WTC11 (cell line): ENCODE results near the gene ZNRF2. TPM values are rescaled to one million over a fixed set of nuclear protein-coding genes. Genes with fewer than 3 reads are reported as not detected.

Experiments used
- ATAC-seq: fragments of 200-7000 bp; cut with Tn5 transposase; 2 replicates; pipeline ENCODE4 v1.10.0; 2021; ENCODE audit warnings: mild to moderate bottlenecking, moderate library complexity
- CTCF ChIA-PET: fragments of 300-600 bp; sonication (Branson Sonifier 250); formaldehyde crosslinking; loops from one replicate; lab custom pipeline; 2021; ENCODE audit warnings: antibody characterized with exemption; lab: Charles Lee
- POLR2A ChIA-PET: fragments of 350-600 bp; sonication (Branson Sonifier 250); formaldehyde crosslinking; loops from one replicate; lab custom pipeline; 2021; ENCODE audit warnings: antibody characterized with exemption; lab: Charles Lee
- DNase-seq: peaks from one replicate; pipeline ENCODE4 v3.0.0; 2021; ENCODE audit warnings: low spot score
- H3K27ac Mint-ChIP-seq: 2 replicates; pipeline ENCODE4 v1.8.0; 2021; ENCODE audit warnings: mixed read lengths
- H3K27me3 Mint-ChIP-seq: 2 replicates; pipeline ENCODE4 v1.8.0; 2021; ENCODE audit warnings: low read depth, mild to moderate bottlenecking, moderate library complexity, mixed read lengths
- H3K36me3 Mint-ChIP-seq: 2 replicates; pipeline ENCODE4 v1.8.0; 2021; ENCODE audit warnings: mixed read lengths
- H3K4me1 Mint-ChIP-seq: 2 replicates; pipeline ENCODE4 v1.8.0; 2022; ENCODE audit warnings: mixed read lengths
- H3K4me3 Mint-ChIP-seq: 2 replicates; pipeline ENCODE4 v1.8.0; 2021; ENCODE audit warnings: mild to moderate bottlenecking, moderate library complexity, mixed read lengths
- H3K9me3 Mint-ChIP-seq: 2 replicates; pipeline ENCODE4 v1.8.0; 2021; ENCODE audit warnings: mixed read lengths
- ATF1 ChIP-seq: sonication (generic); formaldehyde crosslinking; IDR thresholded peaks from 2 replicates; pipeline ENCODE4 v1.8.1; 2023; ENCODE audit warnings: mild to moderate bottlenecking, moderate library complexity, missing genetic modification reagents
- ATF6 ChIP-seq: sonication (generic); formaldehyde crosslinking; IDR thresholded peaks from 2 replicates; pipeline ENCODE4 v1.8.1; 2023; ENCODE audit warnings: mild to moderate bottlenecking, missing genetic modification reagents
- CREB1 ChIP-seq: sonication (generic); formaldehyde crosslinking; IDR thresholded peaks from 2 replicates; pipeline ENCODE4 v1.8.0; 2023; ENCODE audit warnings: mild to moderate bottlenecking, missing genetic modification reagents
- E2F4 ChIP-seq: sonication (generic); formaldehyde crosslinking; IDR thresholded peaks from 2 replicates; pipeline ENCODE4 v1.8.1; 2022; ENCODE audit warnings: low read depth, mild to moderate bottlenecking, moderate library complexity, missing genetic modification reagents, borderline replicate concordance
- EMX1 ChIP-seq: fragments of 250-450 bp; sonication (Bioruptor Pico); IDR thresholded peaks from 2 replicates; pipeline ENCODE4 v1.8.0; 2021; ENCODE audit warnings: mild to moderate bottlenecking
- FOXP4 ChIP-seq: sonication (generic); formaldehyde crosslinking; IDR thresholded peaks from 2 replicates; pipeline ENCODE4 v1.8.0; 2022; ENCODE audit warnings: mild to moderate bottlenecking, missing genetic modification reagents
- GABPB1 ChIP-seq: sonication (generic); formaldehyde crosslinking; IDR thresholded peaks from 2 replicates; pipeline ENCODE4 v1.8.1; 2023; ENCODE audit warnings: mild to moderate bottlenecking, missing genetic modification reagents
- KAT7 ChIP-seq: sonication (generic); formaldehyde crosslinking; IDR thresholded peaks from 2 replicates; pipeline ENCODE4 v1.8.1; 2023; ENCODE audit warnings: missing genetic modification reagents, mild to moderate bottlenecking, borderline replicate concordance
- NR1H2 ChIP-seq: sonication (generic); formaldehyde crosslinking; IDR thresholded peaks from 2 replicates; pipeline ENCODE4 v1.9.0; 2021; ENCODE audit warnings: mild to moderate bottlenecking, moderate library complexity, missing genetic modification reagents
- NR3C1 ChIP-seq: sonication (generic); formaldehyde crosslinking; conservative IDR thresholded peaks from 2 replicates; pipeline ENCODE4 v1.8.1; 2023; ENCODE audit warnings: low read depth, mild to moderate bottlenecking, missing genetic modification reagents
- PRDM15 ChIP-seq: sonication (generic); formaldehyde crosslinking; IDR thresholded peaks from 2 replicates; pipeline ENCODE4 v1.8.0; 2022; ENCODE audit warnings: missing genetic modification reagents
- PREB ChIP-seq: sonication (generic); formaldehyde crosslinking; IDR thresholded peaks from 2 replicates; pipeline ENCODE4 v1.8.1; 2022; ENCODE audit warnings: mild to moderate bottlenecking, missing genetic modification reagents, moderate library complexity, borderline replicate concordance
- USF1 ChIP-seq: sonication (generic); formaldehyde crosslinking; IDR thresholded peaks from 2 replicates; pipeline ENCODE4 v1.8.0; 2022; ENCODE audit warnings: mild to moderate bottlenecking, missing genetic modification reagents
- ZMAT4 ChIP-seq: fragments of 250-450 bp; sonication (Bioruptor Pico); IDR thresholded peaks from 2 replicates; pipeline ENCODE4 v1.9.0; 2021; ENCODE audit warnings: mild to moderate bottlenecking
- ZNF121 ChIP-seq: sonication (generic); formaldehyde crosslinking; IDR thresholded peaks from 2 replicates; pipeline ENCODE4 v1.8.0; 2023; ENCODE audit warnings: missing genetic modification reagents
- ZNF423 ChIP-seq: fragments of 250-450 bp; sonication (Bioruptor Pico); IDR thresholded peaks from 2 replicates; pipeline ENCODE4 v2.1.2; 2022; ENCODE audit warnings: mild to moderate bottlenecking, moderate library complexity
- ZNF532 ChIP-seq: fragments of 250-450 bp; sonication (Bioruptor Pico); IDR thresholded peaks from 2 replicates; pipeline ENCODE4 v1.9.0; 2021; ENCODE audit warnings: mild to moderate bottlenecking, borderline replicate concordance
- ZNF671 ChIP-seq: fragments of 250-450 bp; sonication (Bioruptor Pico); IDR thresholded peaks from 2 replicates; pipeline ENCODE4 v1.8.0; 2021; ENCODE audit warnings: mild to moderate bottlenecking
- total RNA-seq: library from RNA; stranded (reverse); gene quantifications from 3 replicates; pipeline ENCODE4 v1.2.3, GENCODE V29; 2021

Gene ZNRF2
- total RNA-seq, 1 experiment from 2014 or later = 18.2 TPM

- no peak for DNase-seq
- no peaks in the 10 kb centered on the region for H3K9me3 Mint-ChIP-seq
- no peaks in the 10 kb centered on the region for H3K27me3 Mint-ChIP-seq
- H3K4me1 Mint-ChIP-seq = peaks cover 56% of the 10 kb centered on the region
- POLR2A ChIA-PET = no interaction called here
- no peak overlapping the region for H3K4me3 Mint-ChIP-seq
- TF ChIP-seq NR1H2 (CRISPR knock-in tag) (no peak), ZNF671 (CRISPR knock-in tag) (no peak)
- CTCF ChIA-PET = interaction anchor here (1.0 kb wide), 1 partner anchor 7 kb away, joined by 3 read pairs; no protein-coding TSS in a partner anchor
- H3K36me3 Mint-ChIP-seq = no peaks in the 10 kb centered on the region
- ATAC-seq = peak; percentile 70
- H3K27ac Mint-ChIP-seq = peak overlapping the region; percentile 43
Observed at GRCh38 chr7:30310674-30311362, 26.4 kb downstream of the ZNRF2 start.

GRCh38 chr7:30312178-30312577 is 27.8 kb downstream of the ZNRF2 start:
- H3K36me3 Mint-ChIP-seq = no peaks in the 10 kb centered on the region
- DNase-seq (no peak), ATAC-seq (peak; percentile 39; the same call in 1 of the 2 replicates)
- no peaks in the 10 kb centered on the region for H3K9me3 Mint-ChIP-seq
- no peaks in the 10 kb centered on the region for H3K27me3 Mint-ChIP-seq
- H3K4me3 Mint-ChIP-seq = no peak overlapping the region
- H3K4me1 Mint-ChIP-seq = peaks cover 51% of the 10 kb centered on the region
- POLR2A ChIA-PET = interaction anchor here (0.7 kb wide), 1 partner anchor 16 kb away, joined by 3 read pairs; no protein-coding TSS in a partner anchor
- CTCF ChIA-PET = interaction anchor here (0.7 to 1.0 kb wide), 3 partner anchors 17 to 36 kb away, joined by 3 to 4 read pairs (median 3); no protein-coding TSS in a partner anchor
- H3K27ac Mint-ChIP-seq = peak overlapping the region; percentile 67
- no peak for TF ChIP-seq PRDM15 (CRISPR knock-in tag)
- no peak for TF ChIP-seq PREB
- no peak for TF ChIP-seq E2F4 (CRISPR knock-in tag)
- no peak for TF ChIP-seq ZNF532 (CRISPR knock-in tag)
- no peak for TF ChIP-seq ZMAT4
- no peak for TF ChIP-seq FOXP4 (CRISPR knock-in tag)
- no peak for TF ChIP-seq GABPB1 (CRISPR knock-in tag)
- TF ChIP-seq EMX1 (CRISPR knock-in tag) = no peak
- no peak for TF ChIP-seq KAT7
- TF ChIP-seq ZNF121 (CRISPR knock-in tag) = no peak
- no peak for TF ChIP-seq NR1H2 (CRISPR knock-in tag)
- TF ChIP-seq ATF6 (CRISPR knock-in tag) = no peak
- no peak for TF ChIP-seq NR3C1 (CRISPR knock-in tag)
- TF ChIP-seq ZNF423 (CRISPR knock-in tag) = no peak
- no peak for TF ChIP-seq ATF1
- TF ChIP-seq USF1 (CRISPR knock-in tag) = no peak
- no peak for TF ChIP-seq CREB1 (CRISPR knock-in tag)
